HL-60 (cell line): ENCODE results near the gene WASHC4.

Source experiments
- GABPA ChIP-seq: IDR thresholded peaks from 2 replicates; pipeline ENCODE4 v1.6.1; 2012; ENCODE audit warnings: low read depth
- POLR2AphosphoS5 ChIP-seq: IDR thresholded peaks from 2 replicates; pipeline ENCODE4 v1.6.1; 2012; ENCODE audit warnings: low read depth
- SPI1 ChIP-seq: IDR thresholded peaks from 2 replicates; pipeline ENCODE4 v1.6.1; 2012; ENCODE audit warnings: low read depth, mild to moderate bottlenecking, borderline replicate concordance
- TF ChIP-seq, protein P1 (sequence below): IDR thresholded peaks from one replicate; pipeline ENCODE4 v1.5.1; 2011; ENCODE audit warnings: low read length, control low read depth, inconsistent platforms; ENCODE audit not compliant: insufficient read depth
- TF ChIP-seq, protein P2 (sequence below): IDR thresholded peaks from 2 replicates; pipeline ENCODE4 v1.6.1; 2012; ENCODE audit warnings: low read depth; ENCODE audit not compliant: insufficient replicate concordance

DNA sequence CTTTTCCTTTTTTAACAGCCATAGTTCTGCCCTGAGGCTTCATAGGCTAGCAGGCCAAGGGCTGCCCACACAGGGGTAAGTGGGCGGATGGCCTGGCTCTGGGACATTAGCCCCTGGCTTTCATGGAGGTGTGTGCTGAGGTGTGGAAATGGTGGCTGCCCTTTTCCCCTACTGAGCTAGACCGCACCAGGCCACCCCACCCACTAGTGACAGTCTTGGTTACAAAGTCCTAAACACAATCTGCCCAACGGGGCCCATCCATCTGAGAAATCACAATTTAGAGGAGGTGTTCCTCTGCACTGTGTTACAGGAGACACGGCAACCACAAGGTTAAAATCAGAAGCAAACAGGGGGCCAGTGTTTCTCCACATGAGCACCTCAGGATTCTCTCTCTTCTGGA lies 92.9 kb downstream of the WASHC4 start:
- TF ChIP-seq, protein P1, sequence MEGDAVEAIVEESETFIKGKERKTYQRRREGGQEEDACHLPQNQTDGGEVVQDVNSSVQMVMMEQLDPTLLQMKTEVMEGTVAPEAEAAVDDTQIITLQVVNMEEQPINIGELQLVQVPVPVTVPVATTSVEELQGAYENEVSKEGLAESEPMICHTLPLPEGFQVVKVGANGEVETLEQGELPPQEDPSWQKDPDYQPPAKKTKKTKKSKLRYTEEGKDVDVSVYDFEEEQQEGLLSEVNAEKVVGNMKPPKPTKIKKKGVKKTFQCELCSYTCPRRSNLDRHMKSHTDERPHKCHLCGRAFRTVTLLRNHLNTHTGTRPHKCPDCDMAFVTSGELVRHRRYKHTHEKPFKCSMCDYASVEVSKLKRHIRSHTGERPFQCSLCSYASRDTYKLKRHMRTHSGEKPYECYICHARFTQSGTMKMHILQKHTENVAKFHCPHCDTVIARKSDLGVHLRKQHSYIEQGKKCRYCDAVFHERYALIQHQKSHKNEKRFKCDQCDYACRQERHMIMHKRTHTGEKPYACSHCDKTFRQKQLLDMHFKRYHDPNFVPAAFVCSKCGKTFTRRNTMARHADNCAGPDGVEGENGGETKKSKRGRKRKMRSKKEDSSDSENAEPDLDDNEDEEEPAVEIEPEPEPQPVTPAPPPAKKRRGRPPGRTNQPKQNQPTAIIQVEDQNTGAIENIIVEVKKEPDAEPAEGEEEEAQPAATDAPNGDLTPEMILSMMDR = no peak
- TF ChIP-seq, protein P2, sequence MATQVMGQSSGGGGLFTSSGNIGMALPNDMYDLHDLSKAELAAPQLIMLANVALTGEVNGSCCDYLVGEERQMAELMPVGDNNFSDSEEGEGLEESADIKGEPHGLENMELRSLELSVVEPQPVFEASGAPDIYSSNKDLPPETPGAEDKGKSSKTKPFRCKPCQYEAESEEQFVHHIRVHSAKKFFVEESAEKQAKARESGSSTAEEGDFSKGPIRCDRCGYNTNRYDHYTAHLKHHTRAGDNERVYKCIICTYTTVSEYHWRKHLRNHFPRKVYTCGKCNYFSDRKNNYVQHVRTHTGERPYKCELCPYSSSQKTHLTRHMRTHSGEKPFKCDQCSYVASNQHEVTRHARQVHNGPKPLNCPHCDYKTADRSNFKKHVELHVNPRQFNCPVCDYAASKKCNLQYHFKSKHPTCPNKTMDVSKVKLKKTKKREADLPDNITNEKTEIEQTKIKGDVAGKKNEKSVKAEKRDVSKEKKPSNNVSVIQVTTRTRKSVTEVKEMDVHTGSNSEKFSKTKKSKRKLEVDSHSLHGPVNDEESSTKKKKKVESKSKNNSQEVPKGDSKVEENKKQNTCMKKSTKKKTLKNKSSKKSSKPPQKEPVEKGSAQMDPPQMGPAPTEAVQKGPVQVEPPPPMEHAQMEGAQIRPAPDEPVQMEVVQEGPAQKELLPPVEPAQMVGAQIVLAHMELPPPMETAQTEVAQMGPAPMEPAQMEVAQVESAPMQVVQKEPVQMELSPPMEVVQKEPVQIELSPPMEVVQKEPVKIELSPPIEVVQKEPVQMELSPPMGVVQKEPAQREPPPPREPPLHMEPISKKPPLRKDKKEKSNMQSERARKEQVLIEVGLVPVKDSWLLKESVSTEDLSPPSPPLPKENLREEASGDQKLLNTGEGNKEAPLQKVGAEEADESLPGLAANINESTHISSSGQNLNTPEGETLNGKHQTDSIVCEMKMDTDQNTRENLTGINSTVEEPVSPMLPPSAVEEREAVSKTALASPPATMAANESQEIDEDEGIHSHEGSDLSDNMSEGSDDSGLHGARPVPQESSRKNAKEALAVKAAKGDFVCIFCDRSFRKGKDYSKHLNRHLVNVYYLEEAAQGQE = no peak
- TF ChIP-seq GABPA (no peak), POLR2AphosphoS5 (no peak), SPI1 (no peak)
